Measurements from ENCODE around the gene SDK2.

The SDK2 gene

DNA sequence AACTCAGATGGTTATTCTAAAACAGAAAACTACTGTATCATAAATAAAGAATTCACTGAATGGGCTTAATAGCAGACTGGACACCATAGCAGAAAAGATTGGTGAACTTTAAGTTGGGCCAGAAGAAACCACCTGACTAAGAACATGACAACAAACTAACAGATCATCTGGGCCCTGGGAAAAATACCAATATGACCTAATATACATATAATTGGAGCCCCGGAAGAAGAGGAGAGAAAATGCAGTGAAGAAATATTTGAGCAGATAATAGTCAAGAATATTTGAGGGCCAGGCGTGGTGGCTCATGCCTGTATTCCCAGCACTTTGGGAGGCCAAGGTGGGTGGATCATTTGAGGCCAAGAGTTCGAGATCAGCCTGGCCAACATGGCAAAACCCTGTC lies 25.5 kb upstream of the SDK2 start:
- Histone ChIP-seq H3K9me3 (replicated peaks; ENCODE audit: insufficient read depth, low read length) (no peaks in the 10 kb centered on the region), H3K9me2 (replicated peaks; ENCODE audit: insufficient read depth, low read length) (no peaks in the 10 kb centered on the region), H3K27ac (ENCODE audit: low read length) (no peak overlapping the region), H3K79me2 (ENCODE audit: low read length) (no peaks in the 10 kb centered on the region), H3K4me1 (ENCODE audit: low read length) (no peaks in the 10 kb centered on the region), H4K20me1 (ENCODE audit: insufficient read depth, low read length) (no peaks in the 10 kb centered on the region), H3K4me3 (ENCODE audit: low read length) (no peak overlapping the region), H3F3A (ENCODE audit: insufficient read depth, low read length) (no peaks in the 10 kb centered on the region), H3K4me2 (ENCODE audit: low read depth, low read length) (no peak overlapping the region), H2AFZ (ENCODE audit: low read length) (no peak overlapping the region), H3K9ac (ENCODE audit: low read length) (no peak overlapping the region), H3K27me3 (replicated peaks; ENCODE audit: insufficient read depth, low read length) (peaks cover 20% of the 10 kb centered on the region), H3K36me3 (replicated peaks; ENCODE audit: insufficient read depth, low read length) (no peaks in the 10 kb centered on the region)
- TF ChIP-seq EZH2phosphoT487 (IDR thresholded peaks at IDR 0.05; ENCODE audit: low read length) (no peak), EZH2 (optimal IDR thresholded peaks at IDR 0.05; ENCODE audit: low read depth, low read length) (no peak)
- TF ChIP-seq, protein P1, sequence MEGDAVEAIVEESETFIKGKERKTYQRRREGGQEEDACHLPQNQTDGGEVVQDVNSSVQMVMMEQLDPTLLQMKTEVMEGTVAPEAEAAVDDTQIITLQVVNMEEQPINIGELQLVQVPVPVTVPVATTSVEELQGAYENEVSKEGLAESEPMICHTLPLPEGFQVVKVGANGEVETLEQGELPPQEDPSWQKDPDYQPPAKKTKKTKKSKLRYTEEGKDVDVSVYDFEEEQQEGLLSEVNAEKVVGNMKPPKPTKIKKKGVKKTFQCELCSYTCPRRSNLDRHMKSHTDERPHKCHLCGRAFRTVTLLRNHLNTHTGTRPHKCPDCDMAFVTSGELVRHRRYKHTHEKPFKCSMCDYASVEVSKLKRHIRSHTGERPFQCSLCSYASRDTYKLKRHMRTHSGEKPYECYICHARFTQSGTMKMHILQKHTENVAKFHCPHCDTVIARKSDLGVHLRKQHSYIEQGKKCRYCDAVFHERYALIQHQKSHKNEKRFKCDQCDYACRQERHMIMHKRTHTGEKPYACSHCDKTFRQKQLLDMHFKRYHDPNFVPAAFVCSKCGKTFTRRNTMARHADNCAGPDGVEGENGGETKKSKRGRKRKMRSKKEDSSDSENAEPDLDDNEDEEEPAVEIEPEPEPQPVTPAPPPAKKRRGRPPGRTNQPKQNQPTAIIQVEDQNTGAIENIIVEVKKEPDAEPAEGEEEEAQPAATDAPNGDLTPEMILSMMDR (IDR thresholded peaks at IDR 0.05; ENCODE audit: low read length), result no peak
- no peak for DNase-seq

DNA sequence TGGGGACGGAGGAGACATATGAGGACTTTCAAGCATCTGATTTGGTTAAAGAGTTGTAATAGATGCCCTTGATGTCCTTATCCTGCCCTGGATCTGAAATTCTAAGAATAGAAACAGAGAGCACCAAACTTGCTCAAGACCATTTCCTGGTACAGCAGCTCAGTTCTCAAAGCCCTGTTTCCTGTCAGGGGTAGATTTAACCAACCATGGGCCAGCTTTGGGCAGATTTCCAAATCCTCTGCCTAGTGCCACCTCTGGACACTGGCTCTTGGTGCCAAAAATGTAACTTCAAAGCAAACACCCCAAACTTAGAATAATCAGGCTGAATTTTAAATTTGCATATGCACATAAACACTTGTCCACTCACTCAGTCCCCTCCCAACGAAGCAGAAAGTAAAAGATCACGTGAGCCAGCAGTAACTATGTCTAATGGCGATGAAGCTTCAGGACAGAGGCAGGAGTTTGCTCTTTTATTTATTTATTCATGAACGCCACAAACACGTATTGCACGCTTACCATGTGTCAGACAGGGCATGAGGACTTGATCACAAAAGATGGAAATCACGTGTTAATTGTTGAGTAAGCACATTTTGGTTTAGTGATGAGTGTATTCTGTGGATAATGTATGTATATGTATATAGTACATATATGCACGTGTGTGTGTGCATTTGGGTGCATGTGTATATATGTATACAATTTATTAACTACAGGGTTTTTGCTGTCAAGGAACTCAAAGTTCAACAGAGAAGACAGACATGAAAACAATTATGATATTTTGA lies 23.1 kb upstream of the SDK2 start:
- Histone ChIP-seq H2AFZ (ENCODE audit: low read length) (no peak overlapping the region), H3K27me3 (replicated peaks; ENCODE audit: insufficient read depth, low read length) (peaks cover 33% of the 10 kb centered on the region), H3K4me2 (ENCODE audit: low read depth, low read length) (no peak overlapping the region), H3K9ac (ENCODE audit: low read length) (no peak overlapping the region), H3K27ac (ENCODE audit: low read length) (no peak overlapping the region), H3K4me3 (ENCODE audit: low read length) (no peak overlapping the region), H3K4me1 (ENCODE audit: low read length) (no peaks in the 10 kb centered on the region), H3K9me2 (replicated peaks; ENCODE audit: insufficient read depth, low read length) (no peaks in the 10 kb centered on the region), H3K36me3 (replicated peaks; ENCODE audit: insufficient read depth, low read length) (no peaks in the 10 kb centered on the region), H4K20me1 (ENCODE audit: insufficient read depth, low read length) (no peaks in the 10 kb centered on the region), H3K79me2 (ENCODE audit: low read length) (no peaks in the 10 kb centered on the region), H3F3A (ENCODE audit: insufficient read depth, low read length) (no peaks in the 10 kb centered on the region), H3K9me3 (replicated peaks; ENCODE audit: insufficient read depth, low read length) (no peaks in the 10 kb centered on the region)
- DNase-seq, result no peak
- TF ChIP-seq EZH2 (optimal IDR thresholded peaks at IDR 0.05; ENCODE audit: low read depth, low read length), result no peak
- TF ChIP-seq, protein P1 (IDR thresholded peaks at IDR 0.05; ENCODE audit: low read length), result no peak
- no peak for TF ChIP-seq EZH2phosphoT487 (IDR thresholded peaks at IDR 0.05; ENCODE audit: low read length)

DNA sequence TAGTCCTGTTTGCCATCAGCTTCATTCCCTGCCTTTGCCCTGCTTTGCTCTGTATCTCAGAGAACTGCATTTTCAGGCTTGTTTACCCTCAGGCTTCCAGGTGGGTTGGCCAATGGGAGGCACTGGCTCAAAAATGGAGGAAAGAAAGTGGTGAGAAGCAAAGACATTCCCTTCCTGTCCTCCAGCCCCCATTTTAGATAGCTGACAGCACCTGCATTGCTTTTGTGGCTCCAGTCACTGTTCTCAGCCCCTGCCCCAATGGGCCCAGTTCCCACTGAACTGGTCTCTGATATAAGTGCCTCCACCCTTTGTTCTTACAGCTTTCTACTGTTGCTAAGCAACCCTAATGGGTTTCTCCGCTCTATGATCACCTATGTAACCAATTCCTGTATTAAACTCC lies 19.4 kb upstream of the SDK2 start:
- H3K9me3 ChIP-seq (replicated peaks; ENCODE audit: insufficient read depth, low read length), result no peaks in the 10 kb centered on the region
- H3K4me1 ChIP-seq (ENCODE audit: low read length), result no peaks in the 10 kb centered on the region
- no peaks in the 10 kb centered on the region for H4K20me1 ChIP-seq (ENCODE audit: insufficient read depth, low read length)
- no peak overlapping the region for H3K4me2 ChIP-seq (ENCODE audit: low read depth, low read length)
- peaks cover 58% of the 10 kb centered on the region for H3K27me3 ChIP-seq (replicated peaks; ENCODE audit: insufficient read depth, low read length)
- H3K9ac ChIP-seq (ENCODE audit: low read length), result no peak overlapping the region
- no peaks in the 10 kb centered on the region for H3K36me3 ChIP-seq (replicated peaks; ENCODE audit: insufficient read depth, low read length)
- no peak overlapping the region for H3K4me3 ChIP-seq (ENCODE audit: low read length)
- TF ChIP-seq, protein P1 (IDR thresholded peaks at IDR 0.05; ENCODE audit: low read length), result no peak
- no peak for TF ChIP-seq EZH2phosphoT487 (IDR thresholded peaks at IDR 0.05; ENCODE audit: low read length)
- no peak for TF ChIP-seq EZH2 (optimal IDR thresholded peaks at IDR 0.05; ENCODE audit: low read depth, low read length)
- DNase-seq, result no peak
- H3K27ac ChIP-seq (ENCODE audit: low read length), result no peak overlapping the region
- no peaks in the 10 kb centered on the region for H3K79me2 ChIP-seq (ENCODE audit: low read length)
- H2AFZ ChIP-seq (ENCODE audit: low read length), result no peak overlapping the region
- no peaks in the 10 kb centered on the region for H3K9me2 ChIP-seq (replicated peaks; ENCODE audit: insufficient read depth, low read length)
- H3F3A ChIP-seq (ENCODE audit: insufficient read depth, low read length), result no peaks in the 10 kb centered on the region

Measured in MM.1S (cell line).